Mesendoderm (in vitro differentiated cells): ENCODE measurements around the gene FREY1.

Source experiments
- DNase-seq: peaks from one replicate; pipeline ENCODE4 v3.0.0; 2013
- H2AK5ac ChIP-seq: 2 replicates; pipeline ENCODE4 v1.6.1; 2013; ENCODE audit warnings: low read length, inconsistent platforms
- H2BK120ac ChIP-seq: 2 replicates; pipeline ENCODE4 v1.6.1; 2013; ENCODE audit warnings: low read depth, mild to moderate bottlenecking, low read length, moderate library complexity, mixed read lengths
- H2BK15ac ChIP-seq: replicated peaks from 2 replicates; pipeline ENCODE4 v1.6.1; 2013; ENCODE audit warnings: low read depth, mild to moderate bottlenecking, moderate library complexity
- H2BK5ac ChIP-seq: 2 replicates; pipeline ENCODE4 v1.6.1; 2013; ENCODE audit warnings: low read length, inconsistent platforms
- H3K18ac ChIP-seq: 2 replicates; pipeline ENCODE4 v1.6.1; 2013; ENCODE audit warnings: mild to moderate bottlenecking, low read length, mixed read lengths
- H3K23ac ChIP-seq: one replicate; pipeline ENCODE4 v1.6.1; 2013; ENCODE audit warnings: low read length
- H3K27ac ChIP-seq: 2 replicates; pipeline ENCODE4 v1.5.1; 2013; ENCODE audit warnings: low read depth, mild to moderate bottlenecking, inconsistent platforms, low read length, moderate library complexity
- H3K27me3 ChIP-seq: 2 replicates; pipeline ENCODE4 v1.6.1; 2013; ENCODE audit warnings: low read length, control low read depth, mild to moderate bottlenecking, inconsistent platforms; ENCODE audit not compliant: insufficient read depth, poor library complexity
- H3K36me3 ChIP-seq: 2 replicates; pipeline ENCODE4 v1.6.1; 2013; ENCODE audit warnings: low read length, inconsistent platforms; ENCODE audit not compliant: control insufficient read depth, insufficient read depth
- H3K4ac ChIP-seq: one replicate; pipeline ENCODE4 v1.6.1; 2013; ENCODE audit warnings: low read depth, mild to moderate bottlenecking, low read length, moderate library complexity
- H3K4me1 ChIP-seq: 2 replicates; pipeline ENCODE4 v1.6.1; 2013; ENCODE audit warnings: low read depth, low read length, inconsistent platforms; ENCODE audit not compliant: control insufficient read depth
- H3K4me2 ChIP-seq: 2 replicates; pipeline ENCODE4 v1.6.1; 2013; ENCODE audit warnings: low read length
- H3K4me3 ChIP-seq: 2 replicates; pipeline ENCODE4 v1.5.1; 2013; ENCODE audit warnings: mild to moderate bottlenecking, low read length
- H3K56ac ChIP-seq: one replicate; pipeline ENCODE4 v1.6.1; 2013; ENCODE audit warnings: low read length
- H3K79me1 ChIP-seq: 2 replicates; pipeline ENCODE4 v1.6.1; 2013; ENCODE audit warnings: low read length, inconsistent platforms
- H3K79me2 ChIP-seq: 2 replicates; pipeline ENCODE4 v1.6.1; 2013; ENCODE audit warnings: mild to moderate bottlenecking, low read length; ENCODE audit not compliant: control insufficient read depth, insufficient read depth
- H3K9ac ChIP-seq: 2 replicates; pipeline ENCODE4 v1.6.1; 2013; ENCODE audit warnings: low read length, inconsistent platforms
- H4K5ac ChIP-seq: one replicate; pipeline ENCODE4 v1.6.1; 2013; ENCODE audit warnings: low read length
- H4K8ac ChIP-seq: one replicate; pipeline ENCODE4 v1.6.1; 2013; ENCODE audit warnings: low read depth, mild to moderate bottlenecking, control low read depth, low read length, moderate library complexity
- WGBS: extraction: QIAGEN DNeasy Blood & Tissue Kit; methylation state at CpG from one replicate; pipeline ENCODE4 v1.1.7; 2013; ENCODE audit warnings: low lambda C conversion rate, missing lambda C conversion rate; ENCODE audit not compliant: insufficient coverage; ENCODE audit errors: extremely low coverage; 5-methylcytosine and 5-hydroxymethylcytosine counted together

FREY1 gene

GRCh38 chr11:45915446-45915845 is 8.4 kb upstream of the FREY1 start:
- no peak overlapping the region for H3K23ac ChIP-seq
- H3K27me3 ChIP-seq = no peaks in the 10 kb centered on the region
- H3K4ac ChIP-seq = no peak overlapping the region
- no peak overlapping the region for H4K5ac ChIP-seq
- H3K18ac ChIP-seq = no peak overlapping the region
- no peak overlapping the region for H3K27ac ChIP-seq
- H3K79me1 ChIP-seq = no peaks in the 10 kb centered on the region
- no peak overlapping the region for H4K8ac ChIP-seq
- no peaks in the 10 kb centered on the region for H3K79me2 ChIP-seq
- H2BK15ac ChIP-seq = no peak overlapping the region
- H2AK5ac ChIP-seq = no peak overlapping the region
- no peak overlapping the region for H2BK5ac ChIP-seq
- WGBS = no CpG with 5 or more reads among the region's 13 CpGs
- no peak overlapping the region for H3K9ac ChIP-seq
- H2BK120ac ChIP-seq = no peak overlapping the region
- H3K4me3 ChIP-seq = no peak overlapping the region
- peaks cover 1% of the 10 kb centered on the region for H3K4me1 ChIP-seq
- H3K56ac ChIP-seq = no peak overlapping the region
- no peak for DNase-seq
- H3K4me2 ChIP-seq = no peak overlapping the region
- peaks cover 3% of the 10 kb centered on the region for H3K36me3 ChIP-seq

DNA sequence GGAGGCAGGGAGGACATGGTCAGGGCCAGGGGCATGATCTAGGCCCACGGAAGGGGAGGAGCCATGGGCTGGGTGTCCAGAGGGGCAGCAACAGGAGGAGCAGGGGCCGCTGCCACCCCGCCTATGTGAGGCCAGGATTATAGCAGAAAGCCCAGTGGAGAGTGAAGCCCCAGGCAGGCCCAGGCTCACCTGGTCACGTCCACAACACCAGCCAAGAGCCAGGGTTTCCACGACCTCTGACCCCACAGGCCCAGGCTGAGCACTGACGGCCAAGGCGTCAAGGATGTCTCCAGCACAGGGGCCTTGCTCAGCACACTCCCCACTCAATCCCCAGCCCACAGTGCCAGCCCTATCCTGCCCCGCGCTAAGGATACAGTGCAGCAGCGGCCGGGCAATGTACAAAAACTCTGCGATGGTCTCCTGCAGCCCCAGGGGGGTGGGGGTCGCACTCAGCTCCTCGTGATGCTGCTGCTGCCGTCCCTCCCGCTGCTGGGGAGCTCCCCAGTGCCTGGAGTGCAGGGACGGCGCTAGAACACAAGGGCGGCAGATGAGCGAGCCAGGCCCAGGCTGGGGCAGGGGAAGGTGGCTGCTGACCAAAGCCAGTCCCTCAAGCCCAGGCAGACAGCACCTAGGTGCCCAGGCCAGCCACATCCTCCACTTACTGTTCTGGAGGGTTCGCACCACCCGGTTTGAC is 7.0 kb upstream of the FREY1 start:
- no peaks in the 10 kb centered on the region for H3K27me3 ChIP-seq
- no peak overlapping the region for H4K8ac ChIP-seq
- H2BK5ac ChIP-seq = no peak overlapping the region
- H3K4me2 ChIP-seq = no peak overlapping the region
- no peak for DNase-seq
- H3K56ac ChIP-seq = no peak overlapping the region
- no peak overlapping the region for H3K4ac ChIP-seq
- no peaks in the 10 kb centered on the region for H3K79me2 ChIP-seq
- no peak overlapping the region for H4K5ac ChIP-seq
- no peak overlapping the region for H2AK5ac ChIP-seq
- WGBS = no CpG with 5 or more reads among the region's 22 CpGs
- H3K36me3 ChIP-seq = peaks cover 3% of the 10 kb centered on the region
- peaks cover 1% of the 10 kb centered on the region for H3K4me1 ChIP-seq
- H2BK15ac ChIP-seq = no peak overlapping the region
- no peak overlapping the region for H3K4me3 ChIP-seq
- H3K9ac ChIP-seq = no peak overlapping the region
- H3K27ac ChIP-seq = no peak overlapping the region
- no peaks in the 10 kb centered on the region for H3K79me1 ChIP-seq
- H2BK120ac ChIP-seq = no peak overlapping the region
- H3K23ac ChIP-seq = no peak overlapping the region
- no peak overlapping the region for H3K18ac ChIP-seq

DNA sequence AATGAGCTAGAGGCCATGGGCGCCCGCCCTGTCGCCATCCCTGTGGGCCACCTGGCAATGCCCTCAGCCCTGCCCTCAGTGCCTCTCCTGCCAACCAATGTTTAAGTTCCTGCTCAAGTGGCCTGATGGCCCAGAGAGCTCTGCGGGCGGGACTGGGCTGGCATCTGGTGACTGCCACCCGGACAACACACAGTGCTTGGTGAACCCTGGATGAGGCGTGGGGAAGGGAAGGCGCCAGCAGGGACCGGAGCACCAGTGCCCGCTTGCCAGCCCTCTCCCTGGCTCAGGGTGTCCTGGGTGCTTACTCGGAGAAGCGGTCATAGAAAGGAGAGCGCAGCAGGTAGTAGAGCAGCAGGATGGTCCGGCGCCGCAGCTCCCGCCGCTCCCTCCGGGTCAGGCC is 6.4 kb upstream of the FREY1 start:
- H3K79me1 ChIP-seq = no peaks in the 10 kb centered on the region
- no peak overlapping the region for H3K4ac ChIP-seq
- no peak for DNase-seq
- no peak overlapping the region for H2AK5ac ChIP-seq
- H3K79me2 ChIP-seq = no peaks in the 10 kb centered on the region
- no peak overlapping the region for H3K9ac ChIP-seq
- H3K18ac ChIP-seq = no peak overlapping the region
- H3K4me3 ChIP-seq = no peak overlapping the region
- no peak overlapping the region for H2BK120ac ChIP-seq
- no peak overlapping the region for H3K4me2 ChIP-seq
- no peak overlapping the region for H4K5ac ChIP-seq
- H3K56ac ChIP-seq = no peak overlapping the region
- peaks cover 3% of the 10 kb centered on the region for H3K36me3 ChIP-seq
- no peak overlapping the region for H2BK15ac ChIP-seq
- peaks cover 1% of the 10 kb centered on the region for H3K4me1 ChIP-seq
- no CpG with 5 or more reads among the region's 19 CpGs for WGBS
- H4K8ac ChIP-seq = no peak overlapping the region
- no peak overlapping the region for H3K27ac ChIP-seq
- no peak overlapping the region for H2BK5ac ChIP-seq
- no peaks in the 10 kb centered on the region for H3K27me3 ChIP-seq
- no peak overlapping the region for H3K23ac ChIP-seq

GRCh38 chr11:45910623-45911022 is 3.6 kb upstream of the FREY1 start:
- Histone ChIP-seq H3K27ac (no peak overlapping the region), H3K79me2 (no peaks in the 10 kb centered on the region), H2AK5ac (no peak overlapping the region), H3K9ac (no peak overlapping the region), H3K4me1 (no peaks in the 10 kb centered on the region), H2BK120ac (no peak overlapping the region), H3K4me2 (no peak overlapping the region), H3K79me1 (no peaks in the 10 kb centered on the region), H3K56ac (no peak overlapping the region), H3K27me3 (no peaks in the 10 kb centered on the region), H2BK5ac (no peak overlapping the region), H3K4ac (no peak overlapping the region), H3K4me3 (no peak overlapping the region), H4K8ac (no peak overlapping the region), H3K36me3 (peaks cover 3% of the 10 kb centered on the region), H4K5ac (no peak overlapping the region), H3K18ac (no peak overlapping the region), H2BK15ac (no peak overlapping the region), H3K23ac (no peak overlapping the region)
- no peak for DNase-seq
- WGBS = no CpG with 5 or more reads among the region's 9 CpGs

DNA sequence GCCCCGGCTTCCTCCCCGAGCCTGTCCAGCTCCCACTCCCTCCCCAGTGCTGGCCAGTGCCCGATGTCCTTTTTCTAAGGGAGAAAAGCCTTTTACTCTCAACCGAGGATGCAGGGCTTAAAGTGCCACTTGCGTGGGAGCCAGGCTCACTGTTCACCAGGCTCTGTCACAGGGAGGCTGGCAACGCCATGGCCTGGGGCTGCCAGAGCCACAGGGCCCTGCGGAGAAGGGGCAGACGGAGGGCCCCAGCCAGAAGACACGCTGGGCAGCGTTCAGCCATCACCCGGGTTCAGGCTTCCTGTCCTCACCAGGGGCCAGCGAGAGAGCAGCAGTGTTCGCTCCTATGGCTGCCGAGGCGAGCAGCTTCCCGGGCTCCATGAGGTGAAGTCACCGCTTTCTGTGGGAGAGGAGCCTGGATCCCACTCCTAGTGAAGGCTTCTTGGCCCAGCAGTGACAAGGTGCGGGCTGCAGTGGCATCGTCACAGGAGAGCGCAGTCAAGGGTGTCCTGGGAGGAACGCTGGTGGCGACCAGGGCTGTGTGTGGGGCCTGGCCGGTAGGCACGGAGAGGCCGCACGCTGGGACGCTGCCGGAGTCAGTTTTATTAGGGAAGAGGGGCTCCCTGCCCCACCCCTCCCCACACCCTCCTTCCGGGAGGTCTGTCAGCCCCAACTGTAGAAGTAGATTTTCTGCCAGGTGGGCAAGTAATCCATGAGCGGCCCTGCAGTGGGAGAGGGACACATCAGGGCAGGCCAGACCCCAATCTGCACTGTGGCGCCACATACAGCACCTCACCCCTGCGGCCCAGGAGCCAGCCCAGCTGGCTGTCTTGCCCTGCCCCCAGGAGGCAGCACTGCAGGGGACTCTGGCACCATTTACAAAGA is 2.8 kb upstream of the FREY1 start:
- peaks cover 3% of the 10 kb centered on the region for H3K36me3 ChIP-seq
- H3K56ac ChIP-seq = no peak overlapping the region
- H4K5ac ChIP-seq = no peak overlapping the region
- no peak overlapping the region for H2BK15ac ChIP-seq
- no peak overlapping the region for H3K4me2 ChIP-seq
- H3K4me1 ChIP-seq = no peaks in the 10 kb centered on the region
- no peak for DNase-seq
- H2BK5ac ChIP-seq = no peak overlapping the region
- H3K4ac ChIP-seq = no peak overlapping the region
- no peak overlapping the region for H2AK5ac ChIP-seq
- no peak overlapping the region for H3K4me3 ChIP-seq
- H4K8ac ChIP-seq = no peak overlapping the region
- no peak overlapping the region for H3K18ac ChIP-seq
- no CpG with 5 or more reads among the region's 32 CpGs for WGBS
- H3K79me2 ChIP-seq = no peaks in the 10 kb centered on the region
- H2BK120ac ChIP-seq = no peak overlapping the region
- no peak overlapping the region for H3K9ac ChIP-seq
- H3K27ac ChIP-seq = no peak overlapping the region
- no peaks in the 10 kb centered on the region for H3K27me3 ChIP-seq
- no peak overlapping the region for H3K23ac ChIP-seq
- no peaks in the 10 kb centered on the region for H3K79me1 ChIP-seq
